IMR-90 (cell line): ENCODE data around the gene FIBIN.
A peak's percentile ranks its signal among the peaks of the same experiment; 100 is the strongest.

ENCODE experiments used
- BHLHE40 ChIP-seq: fragments of 150-350 bp; IDR thresholded peaks from 2 replicates; pipeline ENCODE4 v1.6.1; 2016; ENCODE audit warnings: mild to moderate bottlenecking, low read depth, low read length
- CEBPB ChIP-seq: IDR thresholded peaks from 2 replicates; pipeline ENCODE4 v1.6.1; 2012; ENCODE audit warnings: low read depth, low read length, improper control_type of control experiment
- ELK1 ChIP-seq: fragments of 150-350 bp; IDR thresholded peaks from 2 replicates; pipeline ENCODE4 v1.6.1; 2016; ENCODE audit warnings: low read depth, mild to moderate bottlenecking, low read length, moderate library complexity, borderline replicate concordance
- MAFK ChIP-seq: IDR thresholded peaks from 2 replicates; pipeline ENCODE4 v1.6.1; 2012; ENCODE audit warnings: low read depth, low read length, improper control_type of control experiment
- MAZ ChIP-seq: IDR thresholded peaks from 2 replicates; pipeline ENCODE4 v1.6.1; 2012; ENCODE audit warnings: low read depth, mild to moderate bottlenecking, low read length, improper control_type of control experiment, moderate library complexity, borderline replicate concordance
- MXI1 ChIP-seq: IDR thresholded peaks from 2 replicates; pipeline ENCODE4 v1.6.1; 2012; ENCODE audit warnings: low read depth, mild to moderate bottlenecking, low read length, moderate library complexity, borderline replicate concordance
- NFE2L2 ChIP-seq: fragments of 150-350 bp; IDR thresholded peaks from 2 replicates; pipeline ENCODE4 v1.6.1; 2016; ENCODE audit warnings: low read depth, mild to moderate bottlenecking, low read length
- POLR2A ChIP-seq: IDR thresholded peaks from 2 replicates; pipeline ENCODE4 v1.6.1; 2012; ENCODE audit warnings: mild to moderate bottlenecking, low read depth, low read length
- RAD21 ChIP-seq: IDR thresholded peaks from 2 replicates; pipeline ENCODE4 v1.6.1; 2012; ENCODE audit warnings: low read length, improper control_type of control experiment
- RCOR1 ChIP-seq: IDR thresholded peaks from 2 replicates; pipeline ENCODE4 v1.6.1; 2012; ENCODE audit warnings: mild to moderate bottlenecking, low read length, improper control_type of control experiment; ENCODE audit not compliant: insufficient replicate concordance
- RFX5 ChIP-seq: IDR thresholded peaks from 2 replicates; pipeline ENCODE4 v1.8.0; 2012; ENCODE audit warnings: low read depth, mild to moderate bottlenecking, low read length, moderate library complexity
- SMC3 ChIP-seq: fragments of 150-350 bp; IDR thresholded peaks from 2 replicates; pipeline ENCODE4 v1.6.1; 2016; ENCODE audit warnings: low read depth, mild to moderate bottlenecking, antibody characterized with exemption, low read length, moderate library complexity
- USF2 ChIP-seq: fragments of 150-350 bp; IDR thresholded peaks from 2 replicates; pipeline ENCODE4 v1.6.1; 2017; ENCODE audit warnings: mild to moderate bottlenecking, antibody characterized with exemption, low read length, low read depth
- TF ChIP-seq, protein P1 (sequence below): conservative IDR thresholded peaks from 2 replicates; pipeline ENCODE4 v1.5.1; 2012; ENCODE audit warnings: mild to moderate bottlenecking, low read depth, low read length, improper control_type of control experiment

DNA sequence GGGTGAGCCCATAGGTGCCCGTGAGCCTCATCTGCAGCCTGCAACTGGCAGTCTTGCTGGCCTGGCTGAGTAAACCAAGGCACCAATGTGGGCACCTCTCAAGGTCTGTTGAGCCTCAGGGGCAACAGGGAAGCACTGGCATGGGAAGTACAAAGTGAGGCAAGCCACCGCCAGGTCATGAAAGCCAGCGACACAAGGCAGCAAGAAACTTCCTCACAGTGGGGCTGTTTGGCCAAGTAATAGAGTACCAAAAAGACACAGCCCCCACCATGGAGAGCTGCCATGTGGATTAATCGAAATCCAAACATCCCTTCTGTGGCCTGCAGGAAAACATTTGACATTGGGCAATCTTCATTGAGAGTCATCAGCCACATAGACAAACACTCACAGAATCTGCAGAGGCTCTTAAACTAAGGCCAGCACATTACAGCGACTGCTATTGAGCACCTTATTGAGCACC is 43.6 kb upstream of the FIBIN start:
- TF ChIP-seq BHLHE40 (no peak), POLR2A (no peak), MXI1 (0 out of 2 replicates have a peak, but pooled peaks have one; percentile 53), USF2 (no peak), RAD21 (peak; percentile 19; the same call in 1 of the 2 replicates), MAFK (no peak), SMC3 (no peak), CEBPB (peak; percentile 98), RFX5 (no peak), RCOR1 (peak; percentile 90), MAZ (peak; percentile 97), ELK1 (no peak), NFE2L2 (no peak)
- TF ChIP-seq, protein P1, sequence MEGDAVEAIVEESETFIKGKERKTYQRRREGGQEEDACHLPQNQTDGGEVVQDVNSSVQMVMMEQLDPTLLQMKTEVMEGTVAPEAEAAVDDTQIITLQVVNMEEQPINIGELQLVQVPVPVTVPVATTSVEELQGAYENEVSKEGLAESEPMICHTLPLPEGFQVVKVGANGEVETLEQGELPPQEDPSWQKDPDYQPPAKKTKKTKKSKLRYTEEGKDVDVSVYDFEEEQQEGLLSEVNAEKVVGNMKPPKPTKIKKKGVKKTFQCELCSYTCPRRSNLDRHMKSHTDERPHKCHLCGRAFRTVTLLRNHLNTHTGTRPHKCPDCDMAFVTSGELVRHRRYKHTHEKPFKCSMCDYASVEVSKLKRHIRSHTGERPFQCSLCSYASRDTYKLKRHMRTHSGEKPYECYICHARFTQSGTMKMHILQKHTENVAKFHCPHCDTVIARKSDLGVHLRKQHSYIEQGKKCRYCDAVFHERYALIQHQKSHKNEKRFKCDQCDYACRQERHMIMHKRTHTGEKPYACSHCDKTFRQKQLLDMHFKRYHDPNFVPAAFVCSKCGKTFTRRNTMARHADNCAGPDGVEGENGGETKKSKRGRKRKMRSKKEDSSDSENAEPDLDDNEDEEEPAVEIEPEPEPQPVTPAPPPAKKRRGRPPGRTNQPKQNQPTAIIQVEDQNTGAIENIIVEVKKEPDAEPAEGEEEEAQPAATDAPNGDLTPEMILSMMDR = no peak
